GM19043 (cell line): Measurements from ENCODE around the gene ITPR1.

Experiments
- ATAC-seq: cut with Tn5 transposase; IDR thresholded peaks from one replicate; pipeline ENCODE4 v1.9.1; 2021; ENCODE audit warnings: low read depth; ENCODE audit not compliant: unreplicated experiment

The ITPR1 gene

DNA sequence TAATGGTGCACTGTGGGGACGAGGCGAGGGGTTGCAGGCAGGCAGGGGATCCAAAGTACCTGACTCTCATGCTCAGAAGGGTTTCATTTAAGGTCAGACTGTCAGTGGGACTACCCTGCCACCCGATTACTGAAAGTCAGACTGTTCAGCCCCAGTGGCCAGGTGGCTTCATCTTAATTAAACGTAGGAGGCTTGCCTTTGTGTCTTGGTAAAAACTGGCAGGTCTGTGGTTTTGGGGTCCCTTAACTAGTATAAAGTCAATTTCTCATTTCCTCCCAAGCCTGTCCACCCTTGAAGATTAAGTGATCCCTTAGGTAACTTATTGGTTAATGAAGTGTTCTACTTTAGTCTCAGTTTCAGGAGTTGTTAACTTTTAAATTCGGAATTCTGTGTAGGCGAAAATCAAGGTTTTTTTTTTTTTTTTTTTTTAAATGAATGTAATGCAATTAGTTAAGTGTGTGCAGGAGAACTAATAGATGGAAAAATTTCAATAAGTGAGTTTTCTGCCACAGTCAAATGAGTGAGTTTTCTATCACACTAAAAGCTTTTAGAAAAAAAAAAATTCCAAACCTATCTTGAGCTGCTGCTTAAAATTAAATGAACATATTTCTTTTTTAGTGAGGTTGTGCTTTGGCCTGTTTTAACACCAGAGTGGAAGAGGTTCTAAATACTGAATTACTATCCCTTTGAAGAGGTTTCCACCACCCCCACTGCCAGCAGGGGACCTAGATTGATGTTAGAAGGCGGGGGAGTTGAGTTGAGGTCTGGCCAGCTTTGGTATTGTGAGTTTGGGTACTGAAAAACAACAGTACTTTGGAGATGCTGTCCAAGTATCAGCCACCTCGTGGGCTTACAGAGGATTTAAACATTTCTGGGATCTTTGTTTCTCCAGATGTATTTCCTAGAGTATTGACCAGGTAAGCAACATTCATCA, 15.2 kb downstream of the ITPR1 start:
- ATAC-seq = peak; percentile 64

DNA sequence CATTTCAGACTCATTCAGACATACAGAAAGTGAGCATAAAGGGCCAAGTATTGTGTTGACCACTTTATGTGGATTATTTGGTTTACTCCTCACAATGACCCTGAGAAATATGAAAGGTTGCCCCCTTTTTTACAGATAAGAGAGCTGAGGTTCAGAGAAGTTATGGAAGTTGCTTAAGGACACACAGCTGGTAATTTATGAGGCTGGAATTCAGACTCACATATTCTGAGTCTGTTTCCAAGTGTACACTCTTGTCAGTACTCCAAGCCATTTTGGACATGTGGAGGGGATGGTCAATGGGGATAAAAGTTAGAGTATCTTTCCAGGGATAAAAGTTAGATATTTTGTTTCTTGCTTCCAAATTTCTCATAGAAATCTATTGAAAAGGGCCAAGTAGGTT, 15.9 kb downstream of the ITPR1 start:
- ATAC-seq = no peak

DNA sequence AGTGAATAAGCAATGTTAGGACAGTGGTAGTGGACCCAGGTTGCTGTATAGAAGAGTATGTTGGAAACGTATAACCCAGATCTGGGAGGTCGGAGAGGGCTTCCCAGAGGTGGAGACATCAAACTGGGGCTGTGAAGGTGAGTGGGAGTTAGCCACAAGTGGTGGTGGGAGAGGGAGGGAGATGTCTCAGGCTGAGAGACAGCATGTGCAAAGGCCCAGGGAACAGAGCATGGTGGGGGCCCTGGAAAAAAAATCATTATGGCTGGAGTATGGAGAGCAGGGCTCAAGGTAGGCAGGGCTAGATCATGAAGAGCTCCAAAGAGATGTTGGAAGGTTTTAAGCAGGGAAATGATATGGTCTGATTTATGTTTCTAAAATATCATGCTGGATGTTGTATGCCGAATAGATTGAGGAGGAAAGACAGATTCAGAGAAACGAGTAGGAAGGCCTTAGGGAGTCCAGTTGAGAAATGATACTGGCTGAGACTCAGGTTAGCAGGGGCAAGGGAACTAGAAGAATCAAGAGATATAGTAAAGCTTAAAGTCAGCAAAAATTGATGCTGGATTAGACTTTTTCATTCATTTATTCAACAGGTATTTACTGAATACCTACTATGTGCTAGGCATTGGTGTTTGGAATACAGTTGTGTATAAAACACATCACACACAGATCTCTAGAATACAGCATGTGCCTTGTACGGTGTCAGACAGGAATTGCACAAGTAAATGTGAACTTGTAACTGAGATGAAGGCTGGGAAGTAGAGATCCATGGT, 17.0 kb downstream of the ITPR1 start:
- no peak for ATAC-seq

DNA sequence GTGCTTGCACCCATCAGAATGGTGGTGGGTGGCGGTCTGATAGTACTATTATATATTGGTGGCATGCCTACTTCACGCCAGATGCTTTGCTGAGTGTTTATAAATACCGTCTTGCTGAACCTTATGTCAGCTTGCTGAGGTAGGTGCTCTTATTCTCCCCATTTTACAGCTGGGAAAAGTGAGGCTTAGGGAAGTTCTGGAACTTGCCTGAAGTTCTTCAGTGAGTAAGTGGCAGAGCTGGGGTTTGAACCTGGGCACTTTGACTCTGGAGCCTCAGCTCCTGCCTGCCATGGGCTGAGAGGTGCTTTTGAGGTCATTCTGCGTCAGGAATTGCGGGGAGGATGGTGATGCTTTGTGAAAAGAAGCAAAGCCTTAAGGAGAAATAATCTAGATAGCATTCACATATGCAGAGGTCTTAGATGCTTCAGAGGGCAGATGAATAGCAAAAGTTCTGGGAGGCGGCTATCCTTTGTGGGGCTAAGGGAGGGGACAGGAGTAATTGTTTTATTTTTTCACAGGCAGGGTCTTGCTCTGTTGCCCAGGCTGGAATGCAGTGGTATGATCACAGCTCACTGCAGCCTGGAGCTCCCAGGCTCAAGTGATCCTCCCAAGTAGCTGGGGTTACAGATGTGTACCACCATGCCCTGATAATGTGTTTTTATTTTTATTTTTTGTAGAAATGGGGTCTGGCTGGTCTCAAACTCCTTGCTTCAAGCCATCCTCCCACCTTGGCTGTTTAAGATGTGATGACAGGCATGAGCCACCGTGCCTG, 18.5 kb downstream of the ITPR1 start:
- no peak for ATAC-seq

DNA sequence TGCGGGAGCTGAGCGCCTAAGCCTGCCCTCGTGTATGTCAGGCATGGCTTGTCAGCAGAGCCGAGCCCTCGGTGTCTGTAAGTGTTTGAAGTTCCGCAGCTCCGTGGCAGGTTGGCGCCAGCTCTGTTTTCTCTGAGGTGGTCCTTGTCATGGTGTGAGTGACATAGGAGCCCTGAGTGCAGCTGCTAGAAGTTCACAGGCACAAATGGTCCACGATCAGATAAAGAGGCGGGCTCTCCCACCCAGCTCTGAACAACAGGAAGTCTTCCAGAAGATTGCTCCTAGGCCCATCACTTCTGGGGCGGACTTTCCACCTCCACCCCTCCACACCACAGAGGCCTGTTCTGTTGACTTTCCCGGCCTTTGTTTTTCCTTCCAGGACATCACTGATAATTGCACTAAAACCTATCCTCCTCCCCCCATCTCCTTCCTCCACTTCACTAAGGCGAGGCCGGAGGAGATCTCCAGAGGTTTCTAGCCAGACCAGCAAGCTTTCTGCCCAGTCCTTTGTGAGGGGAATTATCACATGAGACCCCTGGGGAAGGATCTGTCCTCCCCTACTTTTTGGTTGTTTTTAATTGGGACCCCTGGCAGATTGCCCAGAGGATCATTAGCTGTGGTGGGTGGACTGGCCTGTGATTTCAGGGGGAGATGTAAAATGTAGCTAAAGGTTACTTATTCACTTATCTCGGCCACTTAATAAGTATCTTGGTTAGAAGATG, 19.9 kb downstream of the ITPR1 start:
- no peak for ATAC-seq

GRCh38 chr3:4514321-4514720, 21.2 kb downstream of the ITPR1 start:
- ATAC-seq = no peak

DNA sequence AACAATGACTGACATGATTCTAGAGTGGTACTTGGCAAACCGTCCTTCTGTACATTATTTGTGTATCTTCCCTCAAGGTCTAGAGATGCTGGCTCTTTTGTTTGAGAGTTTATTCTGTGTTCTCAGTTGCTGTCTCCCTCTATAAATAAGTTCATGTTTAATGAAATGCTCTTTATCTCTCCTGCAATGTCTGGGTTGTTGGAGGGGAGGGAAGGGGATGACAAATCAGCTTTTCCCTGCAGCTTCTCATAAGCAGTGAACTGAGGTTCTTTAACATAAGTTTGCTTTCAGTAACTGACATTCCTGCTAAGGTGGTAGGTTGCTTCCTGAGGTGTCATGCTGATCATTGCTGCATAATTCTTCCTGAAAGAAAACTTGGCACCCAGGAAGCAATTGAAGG, 21.8 kb downstream of the ITPR1 start:
- no peak for ATAC-seq

DNA sequence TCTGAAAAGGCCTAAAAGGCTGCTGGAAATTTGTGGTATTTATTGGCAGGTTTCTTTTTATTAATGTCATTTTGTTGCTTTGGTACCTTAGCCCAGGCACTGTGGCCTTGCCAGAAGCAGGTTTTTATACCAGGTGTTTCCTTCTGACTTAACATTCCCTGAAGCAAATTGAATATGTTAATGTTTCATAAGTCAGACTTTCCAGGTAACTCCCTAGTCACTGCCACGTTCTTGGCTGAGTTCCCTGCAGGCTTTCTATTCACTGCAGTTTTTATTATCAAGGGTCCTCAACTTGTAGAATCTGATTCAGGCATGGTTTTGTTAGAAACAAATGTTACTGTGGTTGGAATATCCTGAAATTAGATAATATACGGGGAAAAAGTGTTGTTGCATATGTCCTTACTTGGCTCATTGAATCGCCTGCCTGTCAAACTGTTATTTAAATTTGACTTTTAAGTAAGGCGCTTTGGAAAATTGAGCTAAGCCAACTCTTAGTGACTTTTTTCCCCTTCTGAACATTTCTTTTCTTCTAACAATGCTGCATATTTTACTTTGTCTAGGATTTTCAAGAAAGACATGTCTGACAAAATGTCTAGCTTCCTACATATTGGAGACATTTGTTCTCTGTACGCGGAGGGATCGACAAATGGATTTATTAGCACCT, 22.9 kb downstream of the ITPR1 start:
- ATAC-seq = no peak

DNA sequence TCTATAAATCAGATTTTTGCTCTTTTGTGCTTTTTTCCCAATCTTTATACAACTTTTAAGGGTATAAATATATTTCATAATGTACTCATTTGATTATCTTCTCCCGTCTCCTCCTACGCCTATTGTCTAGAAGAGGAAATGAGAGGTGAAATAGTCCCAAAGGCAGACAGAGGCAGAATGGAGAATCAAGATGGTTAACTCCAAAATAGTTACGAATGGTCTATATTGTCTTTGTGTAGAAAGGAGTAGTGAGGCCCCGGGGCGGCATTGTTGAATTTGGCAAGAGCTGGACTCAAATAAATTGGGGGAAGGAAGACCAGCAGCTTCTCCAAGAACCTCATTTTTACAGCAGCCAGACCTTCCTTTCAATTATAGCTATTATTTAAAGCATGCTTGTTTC, 23.9 kb downstream of the ITPR1 start:
- ATAC-seq = no peak

DNA sequence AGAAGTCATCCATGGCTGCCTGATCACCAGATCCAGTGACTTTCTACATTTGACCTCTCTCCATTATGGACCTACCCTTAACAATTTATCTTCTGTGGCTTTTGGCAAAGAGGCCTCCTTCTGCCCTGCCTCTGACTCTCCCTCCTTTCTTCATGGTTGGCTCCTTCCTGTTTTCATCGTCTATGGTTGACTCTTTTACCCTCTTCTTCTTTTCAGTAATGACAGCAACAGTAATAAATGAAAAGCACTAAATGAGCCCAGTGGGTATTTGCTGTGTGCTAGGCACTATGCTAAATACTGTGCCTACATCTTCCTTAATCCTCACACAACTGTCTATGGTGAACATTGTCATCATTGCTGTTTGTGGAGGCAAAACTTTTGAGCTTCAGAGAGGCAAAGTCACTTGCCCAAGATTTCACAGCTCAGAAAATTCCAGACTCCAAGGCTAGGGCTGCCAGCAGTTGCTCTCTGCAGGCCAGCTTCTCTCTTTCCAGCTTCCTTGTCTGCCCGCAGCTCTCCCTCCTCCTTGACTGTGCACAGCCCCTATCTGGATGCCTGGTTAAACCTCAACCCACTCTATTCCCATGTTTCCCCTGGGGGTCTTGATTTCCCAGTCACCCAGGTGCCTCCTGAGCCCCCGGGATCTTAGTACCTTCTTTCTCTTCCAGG, 24.6 kb downstream of the ITPR1 start:
- no peak for ATAC-seq

DNA sequence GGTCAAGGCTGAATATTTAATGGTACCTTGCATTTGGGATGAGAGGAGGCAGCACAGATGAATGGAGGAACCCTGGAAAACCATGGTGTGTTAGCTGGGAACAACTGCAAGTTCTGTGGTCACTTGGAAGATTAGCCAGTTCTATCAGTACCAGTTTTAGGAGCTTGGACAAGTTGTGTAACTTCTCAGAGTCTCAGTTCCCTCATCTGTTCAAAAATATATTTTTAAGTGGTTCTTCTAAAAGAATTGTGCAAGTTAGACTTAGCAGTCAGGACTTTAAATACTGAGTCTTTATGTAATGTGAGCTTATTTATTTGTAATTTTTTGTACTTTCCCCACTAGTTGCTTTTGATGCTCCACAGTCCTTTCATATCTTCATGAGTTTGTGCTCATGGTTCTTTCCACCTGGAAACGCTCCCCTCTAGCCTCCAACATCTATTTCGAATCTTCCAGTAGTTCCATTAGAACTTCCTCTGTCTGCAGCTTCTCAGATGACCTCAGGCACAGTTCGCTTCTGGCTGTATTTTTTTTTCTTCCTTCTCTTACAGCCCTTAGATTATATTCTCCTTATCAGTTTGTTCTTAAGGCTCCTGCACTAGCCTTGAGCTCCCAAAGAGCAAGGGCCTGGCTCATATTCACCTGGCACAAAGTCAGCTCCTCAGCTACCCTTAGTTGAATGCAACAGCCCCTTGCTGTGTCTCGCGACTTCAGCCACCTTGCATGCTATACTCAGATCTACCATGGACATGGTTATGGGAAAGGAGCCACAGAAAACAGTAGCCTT, 27.1 kb downstream of the ITPR1 start:
- no peak for ATAC-seq

DNA sequence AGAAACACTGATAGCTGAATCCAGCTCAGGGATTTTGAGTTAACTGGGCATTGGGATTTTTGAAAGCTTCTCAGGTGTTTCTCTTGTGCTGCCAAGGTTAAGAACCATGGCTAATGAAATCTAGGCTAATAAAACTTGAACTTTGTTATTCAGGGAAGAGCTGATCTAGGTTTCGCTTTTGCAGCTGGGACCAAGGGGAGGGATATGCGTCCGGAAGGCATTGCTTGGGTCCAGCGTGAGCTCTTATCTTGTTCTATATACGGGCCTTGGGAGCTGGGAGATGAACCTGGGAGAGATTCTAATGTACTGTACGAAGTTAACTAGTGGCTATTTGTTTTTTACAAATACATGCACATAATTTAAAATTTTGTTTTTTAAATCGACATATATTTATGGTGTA, 29.8 kb downstream of the ITPR1 start:
- no peak for ATAC-seq

DNA sequence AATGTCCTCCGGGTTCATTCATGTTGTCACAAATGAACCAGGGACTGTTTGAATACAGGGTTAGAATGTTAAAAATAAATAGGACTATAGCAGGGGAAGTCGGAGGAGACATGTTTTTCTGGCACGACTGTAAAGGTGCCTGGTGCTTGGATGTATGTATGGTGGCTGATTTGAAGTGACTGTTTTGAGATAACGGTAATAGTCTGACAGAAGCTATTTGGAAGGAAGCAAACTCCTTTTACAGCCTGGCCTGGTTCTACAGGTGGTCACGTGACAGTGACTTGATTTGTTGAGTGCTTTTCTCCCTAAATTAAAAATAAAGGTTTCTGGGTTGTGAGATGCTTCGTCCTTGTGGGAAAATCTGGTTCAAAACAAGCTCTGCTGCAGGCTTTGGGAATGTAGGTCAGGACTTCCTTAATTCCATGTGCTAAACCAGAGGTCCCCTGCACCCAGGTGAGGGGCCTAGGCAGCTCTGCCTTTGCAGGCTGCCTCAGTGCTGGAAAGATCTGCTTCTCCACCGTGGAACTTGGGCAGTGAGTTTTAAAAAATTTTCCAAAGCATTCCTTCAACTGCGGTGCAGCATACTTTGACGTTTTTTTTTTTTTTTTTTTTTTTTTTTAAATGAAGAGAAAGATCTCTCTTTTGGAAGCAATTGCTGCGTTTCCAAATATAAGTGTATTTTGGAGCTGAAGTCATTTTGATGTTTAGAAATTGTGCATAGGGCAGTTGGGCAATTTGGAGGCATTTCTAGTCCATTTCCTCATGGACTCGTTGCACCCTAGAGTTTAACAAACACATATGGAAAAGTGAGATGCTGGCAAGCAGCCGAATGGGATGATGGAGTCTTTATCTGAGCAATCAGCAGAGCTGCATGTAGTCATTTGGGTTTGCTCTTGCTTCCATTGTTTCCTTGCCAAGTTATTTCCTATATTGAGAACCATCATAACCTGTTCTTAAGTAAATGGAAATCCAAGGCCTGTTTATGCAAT, 30.9 kb downstream of the ITPR1 start:
- no peak for ATAC-seq

- ATAC-seq = no peak
Observed at GRCh38 chr3:4525560-4526223, 32.5 kb downstream of the ITPR1 start.

DNA sequence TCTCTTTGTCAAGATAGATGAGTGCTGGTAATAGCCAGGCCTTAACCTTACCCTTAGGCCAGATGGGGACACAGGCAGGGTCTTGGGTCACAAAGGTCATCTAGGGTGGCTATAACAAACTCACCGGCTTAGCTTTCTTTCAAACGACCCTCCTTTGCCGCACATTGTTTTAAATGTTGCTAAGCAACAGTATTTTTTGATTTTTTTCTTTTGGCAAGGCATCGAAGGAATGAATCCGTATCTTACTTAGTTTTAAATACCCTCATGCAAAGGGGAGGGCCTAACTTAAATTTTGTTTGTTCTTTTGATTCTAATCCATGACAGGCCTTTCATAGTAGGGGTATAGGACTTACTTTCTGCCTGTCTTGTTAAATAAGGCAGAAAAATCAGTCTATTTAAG, 35.2 kb downstream of the ITPR1 start:
- no peak for ATAC-seq

- ATAC-seq = no peak
Observed at GRCh38 chr3:4528819-4529600, 35.9 kb downstream of the ITPR1 start.
